WTC11 (cell line): ENCODE data around the gene FLT3. TPM values are rescaled to one million over a fixed set of nuclear protein-coding genes. Genes with fewer than 3 reads are reported as not detected.

Experiments used
- ATAC-seq: fragments of 200-7000 bp; cut with Tn5 transposase; 2 replicates; pipeline ENCODE4 v1.10.0; 2021; ENCODE audit warnings: mild to moderate bottlenecking, moderate library complexity
- CTCF ChIA-PET: fragments of 300-600 bp; sonication (Branson Sonifier 250); formaldehyde crosslinking; loops from one replicate; lab custom pipeline; 2021; ENCODE audit warnings: antibody characterized with exemption; lab: Charles Lee
- POLR2A ChIA-PET: fragments of 350-600 bp; sonication (Branson Sonifier 250); formaldehyde crosslinking; loops from one replicate; lab custom pipeline; 2021; ENCODE audit warnings: antibody characterized with exemption; lab: Charles Lee
- DNase-seq: peaks from one replicate; pipeline ENCODE4 v3.0.0; 2021; ENCODE audit warnings: low spot score
- H3K27ac Mint-ChIP-seq: 2 replicates; pipeline ENCODE4 v1.8.0; 2021; ENCODE audit warnings: mixed read lengths
- H3K27me3 Mint-ChIP-seq: 2 replicates; pipeline ENCODE4 v1.8.0; 2021; ENCODE audit warnings: low read depth, mild to moderate bottlenecking, moderate library complexity, mixed read lengths
- H3K36me3 Mint-ChIP-seq: 2 replicates; pipeline ENCODE4 v1.8.0; 2021; ENCODE audit warnings: mixed read lengths
- H3K4me1 Mint-ChIP-seq: 2 replicates; pipeline ENCODE4 v1.8.0; 2022; ENCODE audit warnings: mixed read lengths
- H3K4me3 Mint-ChIP-seq: 2 replicates; pipeline ENCODE4 v1.8.0; 2021; ENCODE audit warnings: mild to moderate bottlenecking, moderate library complexity, mixed read lengths
- H3K9me3 Mint-ChIP-seq: 2 replicates; pipeline ENCODE4 v1.8.0; 2021; ENCODE audit warnings: mixed read lengths
- EMX1 ChIP-seq: fragments of 250-450 bp; sonication (Bioruptor Pico); IDR thresholded peaks from 2 replicates; pipeline ENCODE4 v1.8.0; 2021; ENCODE audit warnings: mild to moderate bottlenecking
- FOXK1 ChIP-seq: sonication (generic); formaldehyde crosslinking; IDR thresholded peaks from 2 replicates; pipeline ENCODE4 v1.8.0; 2022; ENCODE audit warnings: mild to moderate bottlenecking, moderate library complexity, missing genetic modification reagents
- FOXP1 ChIP-seq: sonication (generic); formaldehyde crosslinking; IDR thresholded peaks from 2 replicates; pipeline ENCODE4 v1.8.0; 2022; ENCODE audit warnings: missing genetic modification reagents, mild to moderate bottlenecking, moderate library complexity, borderline replicate concordance
- JUN ChIP-seq: sonication (generic); formaldehyde crosslinking; IDR thresholded peaks from 2 replicates; pipeline ENCODE4 v1.8.0; 2023; ENCODE audit warnings: mild to moderate bottlenecking, missing genetic modification reagents
- MXD4 ChIP-seq: fragments of 250-450 bp; sonication (Bioruptor Pico); IDR thresholded peaks from 2 replicates; pipeline ENCODE4 v1.8.0; 2021; ENCODE audit warnings: mild to moderate bottlenecking, moderate library complexity, borderline replicate concordance
- NFATC4 ChIP-seq: fragments of 250-450 bp; sonication (Bioruptor Pico); IDR thresholded peaks from 2 replicates; pipeline ENCODE4 v1.9.0; 2021; ENCODE audit warnings: mild to moderate bottlenecking
- NR3C1 ChIP-seq: sonication (generic); formaldehyde crosslinking; conservative IDR thresholded peaks from 2 replicates; pipeline ENCODE4 v1.8.1; 2023; ENCODE audit warnings: low read depth, mild to moderate bottlenecking, missing genetic modification reagents
- OVOL2 ChIP-seq: fragments of 250-450 bp; sonication (Bioruptor Pico); IDR thresholded peaks from 2 replicates; pipeline ENCODE4 v1.9.0; 2021; ENCODE audit warnings: mild to moderate bottlenecking, borderline replicate concordance
- PRRX2 ChIP-seq: fragments of 250-450 bp; sonication (Bioruptor Pico); IDR thresholded peaks from 2 replicates; pipeline ENCODE4 v1.8.0; 2021; ENCODE audit warnings: mild to moderate bottlenecking
- ZNF121 ChIP-seq: sonication (generic); formaldehyde crosslinking; IDR thresholded peaks from 2 replicates; pipeline ENCODE4 v1.8.0; 2023; ENCODE audit warnings: missing genetic modification reagents
- ZNF423 ChIP-seq: fragments of 250-450 bp; sonication (Bioruptor Pico); IDR thresholded peaks from 2 replicates; pipeline ENCODE4 v2.1.2; 2022; ENCODE audit warnings: mild to moderate bottlenecking, moderate library complexity
- ZNF671 ChIP-seq: fragments of 250-450 bp; sonication (Bioruptor Pico); IDR thresholded peaks from 2 replicates; pipeline ENCODE4 v1.8.0; 2021; ENCODE audit warnings: mild to moderate bottlenecking
- total RNA-seq: library from RNA; stranded (reverse); gene quantifications from 3 replicates; pipeline ENCODE4 v1.2.3, GENCODE V29; 2021
- TF ChIP-seq, protein P1 (sequence below): sonication (generic); formaldehyde crosslinking; IDR thresholded peaks from 2 replicates; pipeline ENCODE4 v1.8.1; 2023; ENCODE audit warnings: mild to moderate bottlenecking, missing genetic modification reagents, borderline replicate concordance
- TF ChIP-seq, protein P2 (sequence below): sonication (generic); formaldehyde crosslinking; IDR thresholded peaks from 2 replicates; pipeline ENCODE4 v1.8.1; 2022; ENCODE audit warnings: mild to moderate bottlenecking, moderate library complexity, missing genetic modification reagents
- TF ChIP-seq, protein P3 (sequence below): sonication (generic); formaldehyde crosslinking; IDR thresholded peaks from 2 replicates; pipeline ENCODE4 v1.8.0; 2023; ENCODE audit warnings: missing genetic modification reagents, mild to moderate bottlenecking, borderline replicate concordance
- TF ChIP-seq, protein P4 (sequence below): fragments of 250-450 bp; sonication (Bioruptor Pico); IDR thresholded peaks from 2 replicates; pipeline ENCODE4 v1.9.0; 2021; ENCODE audit warnings: mild to moderate bottlenecking
- TF ChIP-seq, protein P5 (sequence below): sonication (generic); formaldehyde crosslinking; IDR thresholded peaks from 2 replicates; pipeline ENCODE4 v1.8.1; 2023; ENCODE audit warnings: mild to moderate bottlenecking, missing genetic modification reagents, moderate library complexity

FLT3 gene
- total RNA-seq, 1 experiment from 2014 or later, result 0.15 TPM

- ChIA-PET CTCF (no interaction called here), POLR2A (no interaction called here)
- Mint-ChIP-seq H3K27me3 (no peaks in the 10 kb centered on the region; the same call in 1 of the 2 replicates), H3K27ac (peak overlapping the region; percentile 88), H3K36me3 (no peaks in the 10 kb centered on the region), H3K4me3 (peak overlapping the region; percentile 83), H3K9me3 (no peaks in the 10 kb centered on the region), H3K4me1 (peaks cover 46% of the 10 kb centered on the region)
- TF ChIP-seq OVOL2 (CRISPR knock-in tag) (no peak), ZNF671 (CRISPR knock-in tag) (no peak), ZNF423 (CRISPR knock-in tag) (peak; percentile 39; the same call in 1 of the 2 replicates), NR3C1 (CRISPR knock-in tag) (no peak), NFATC4 (CRISPR knock-in tag) (no peak), ZNF121 (CRISPR knock-in tag) (peak; percentile 56; the same call in 1 of the 2 replicates), MXD4 (CRISPR knock-in tag) (no peak), EMX1 (CRISPR knock-in tag) (no peak), PRRX2 (no peak)
- TF ChIP-seq, protein P1, sequence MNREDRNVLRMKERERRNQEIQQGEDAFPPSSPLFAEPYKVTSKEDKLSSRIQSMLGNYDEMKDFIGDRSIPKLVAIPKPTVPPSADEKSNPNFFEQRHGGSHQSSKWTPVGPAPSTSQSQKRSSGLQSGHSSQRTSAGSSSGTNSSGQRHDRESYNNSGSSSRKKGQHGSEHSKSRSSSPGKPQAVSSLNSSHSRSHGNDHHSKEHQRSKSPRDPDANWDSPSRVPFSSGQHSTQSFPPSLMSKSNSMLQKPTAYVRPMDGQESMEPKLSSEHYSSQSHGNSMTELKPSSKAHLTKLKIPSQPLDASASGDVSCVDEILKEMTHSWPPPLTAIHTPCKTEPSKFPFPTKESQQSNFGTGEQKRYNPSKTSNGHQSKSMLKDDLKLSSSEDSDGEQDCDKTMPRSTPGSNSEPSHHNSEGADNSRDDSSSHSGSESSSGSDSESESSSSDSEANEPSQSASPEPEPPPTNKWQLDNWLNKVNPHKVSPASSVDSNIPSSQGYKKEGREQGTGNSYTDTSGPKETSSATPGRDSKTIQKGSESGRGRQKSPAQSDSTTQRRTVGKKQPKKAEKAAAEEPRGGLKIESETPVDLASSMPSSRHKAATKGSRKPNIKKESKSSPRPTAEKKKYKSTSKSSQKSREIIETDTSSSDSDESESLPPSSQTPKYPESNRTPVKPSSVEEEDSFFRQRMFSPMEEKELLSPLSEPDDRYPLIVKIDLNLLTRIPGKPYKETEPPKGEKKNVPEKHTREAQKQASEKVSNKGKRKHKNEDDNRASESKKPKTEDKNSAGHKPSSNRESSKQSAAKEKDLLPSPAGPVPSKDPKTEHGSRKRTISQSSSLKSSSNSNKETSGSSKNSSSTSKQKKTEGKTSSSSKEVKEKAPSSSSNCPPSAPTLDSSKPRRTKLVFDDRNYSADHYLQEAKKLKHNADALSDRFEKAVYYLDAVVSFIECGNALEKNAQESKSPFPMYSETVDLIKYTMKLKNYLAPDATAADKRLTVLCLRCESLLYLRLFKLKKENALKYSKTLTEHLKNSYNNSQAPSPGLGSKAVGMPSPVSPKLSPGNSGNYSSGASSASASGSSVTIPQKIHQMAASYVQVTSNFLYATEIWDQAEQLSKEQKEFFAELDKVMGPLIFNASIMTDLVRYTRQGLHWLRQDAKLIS (CRISPR knock-in tag), result no peak
- TF ChIP-seq, protein P2, sequence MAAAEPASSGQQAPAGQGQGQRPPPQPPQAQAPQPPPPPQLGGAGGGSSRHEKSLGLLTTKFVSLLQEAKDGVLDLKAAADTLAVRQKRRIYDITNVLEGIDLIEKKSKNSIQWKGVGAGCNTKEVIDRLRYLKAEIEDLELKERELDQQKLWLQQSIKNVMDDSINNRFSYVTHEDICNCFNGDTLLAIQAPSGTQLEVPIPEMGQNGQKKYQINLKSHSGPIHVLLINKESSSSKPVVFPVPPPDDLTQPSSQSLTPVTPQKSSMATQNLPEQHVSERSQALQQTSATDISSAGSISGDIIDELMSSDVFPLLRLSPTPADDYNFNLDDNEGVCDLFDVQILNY (CRISPR knock-in tag), result no peak
- TF ChIP-seq, protein P3, sequence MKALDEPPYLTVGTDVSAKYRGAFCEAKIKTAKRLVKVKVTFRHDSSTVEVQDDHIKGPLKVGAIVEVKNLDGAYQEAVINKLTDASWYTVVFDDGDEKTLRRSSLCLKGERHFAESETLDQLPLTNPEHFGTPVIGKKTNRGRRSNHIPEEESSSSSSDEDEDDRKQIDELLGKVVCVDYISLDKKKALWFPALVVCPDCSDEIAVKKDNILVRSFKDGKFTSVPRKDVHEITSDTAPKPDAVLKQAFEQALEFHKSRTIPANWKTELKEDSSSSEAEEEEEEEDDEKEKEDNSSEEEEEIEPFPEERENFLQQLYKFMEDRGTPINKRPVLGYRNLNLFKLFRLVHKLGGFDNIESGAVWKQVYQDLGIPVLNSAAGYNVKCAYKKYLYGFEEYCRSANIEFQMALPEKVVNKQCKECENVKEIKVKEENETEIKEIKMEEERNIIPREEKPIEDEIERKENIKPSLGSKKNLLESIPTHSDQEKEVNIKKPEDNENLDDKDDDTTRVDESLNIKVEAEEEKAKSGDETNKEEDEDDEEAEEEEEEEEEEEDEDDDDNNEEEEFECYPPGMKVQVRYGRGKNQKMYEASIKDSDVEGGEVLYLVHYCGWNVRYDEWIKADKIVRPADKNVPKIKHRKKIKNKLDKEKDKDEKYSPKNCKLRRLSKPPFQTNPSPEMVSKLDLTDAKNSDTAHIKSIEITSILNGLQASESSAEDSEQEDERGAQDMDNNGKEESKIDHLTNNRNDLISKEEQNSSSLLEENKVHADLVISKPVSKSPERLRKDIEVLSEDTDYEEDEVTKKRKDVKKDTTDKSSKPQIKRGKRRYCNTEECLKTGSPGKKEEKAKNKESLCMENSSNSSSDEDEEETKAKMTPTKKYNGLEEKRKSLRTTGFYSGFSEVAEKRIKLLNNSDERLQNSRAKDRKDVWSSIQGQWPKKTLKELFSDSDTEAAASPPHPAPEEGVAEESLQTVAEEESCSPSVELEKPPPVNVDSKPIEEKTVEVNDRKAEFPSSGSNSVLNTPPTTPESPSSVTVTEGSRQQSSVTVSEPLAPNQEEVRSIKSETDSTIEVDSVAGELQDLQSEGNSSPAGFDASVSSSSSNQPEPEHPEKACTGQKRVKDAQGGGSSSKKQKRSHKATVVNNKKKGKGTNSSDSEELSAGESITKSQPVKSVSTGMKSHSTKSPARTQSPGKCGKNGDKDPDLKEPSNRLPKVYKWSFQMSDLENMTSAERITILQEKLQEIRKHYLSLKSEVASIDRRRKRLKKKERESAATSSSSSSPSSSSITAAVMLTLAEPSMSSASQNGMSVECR (CRISPR knock-in tag), result no peak
- ATAC-seq (no peak), DNase-seq (peak; percentile 34)
Observed at GRCh38 chr13:28140433-28141125, 40.2 kb upstream of the FLT3 start.

DNA sequence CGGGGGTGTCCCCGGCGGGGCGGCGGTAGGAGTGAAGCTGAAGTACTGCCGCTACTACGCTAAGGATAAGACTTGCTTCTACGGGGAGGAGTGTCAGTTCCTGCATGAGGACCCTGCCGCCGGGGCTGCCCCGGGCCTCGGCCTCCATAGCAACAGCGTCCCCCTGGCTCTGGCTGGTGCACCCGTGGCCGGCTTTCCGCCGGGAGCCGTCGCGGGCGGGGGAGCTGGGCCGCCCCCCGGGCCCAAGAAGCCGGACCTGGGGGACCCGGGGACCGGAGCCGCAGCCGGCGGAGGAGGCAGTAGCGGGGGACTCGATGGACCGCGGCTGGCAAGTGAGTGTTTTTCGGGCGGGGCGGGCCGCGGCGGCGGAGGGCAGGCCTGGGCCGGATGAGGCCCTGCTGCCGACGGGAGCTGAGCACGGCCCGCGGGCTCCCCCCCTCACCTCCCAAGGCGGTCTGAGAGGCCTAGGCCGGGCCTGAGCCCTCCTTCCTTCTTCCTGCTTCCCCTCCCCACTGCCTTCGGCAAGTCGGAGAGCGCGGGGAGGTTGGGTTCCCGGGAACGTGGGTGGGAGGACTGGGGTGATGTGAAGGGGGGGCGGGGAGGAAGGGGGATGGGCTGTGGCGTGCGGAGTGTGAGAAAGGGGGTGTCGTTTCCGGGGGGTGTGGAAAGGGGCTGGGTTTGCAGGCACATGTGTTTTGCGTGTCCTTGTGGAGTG is 38.5 kb upstream of the FLT3 start:
- H3K27me3 Mint-ChIP-seq, result no peaks in the 10 kb centered on the region; the same call in 1 of the 2 replicates
- ATAC-seq (peak; percentile 71), DNase-seq (peak; percentile 81)
- POLR2A ChIA-PET, result no interaction called here
- peak overlapping the region; percentile 83 for H3K4me3 Mint-ChIP-seq
- no peaks in the 10 kb centered on the region for H3K9me3 Mint-ChIP-seq
- CTCF ChIA-PET, result interaction anchor here (0.8 to 1.2 kb wide), 3 partner anchors 9 to 60 kb away, joined by 3 to 4 read pairs (median 3); no protein-coding TSS in a partner anchor
- H3K27ac Mint-ChIP-seq, result peak overlapping the region; percentile 88
- no peaks in the 10 kb centered on the region for H3K36me3 Mint-ChIP-seq
- H3K4me1 Mint-ChIP-seq, result peaks cover 43% of the 10 kb centered on the region
- TF ChIP-seq FOXK1 (peak; percentile 33; the same call in 1 of the 2 replicates), FOXP1 (CRISPR knock-in tag) (peak; percentile 43; the same call in 1 of the 2 replicates), ZNF121 (CRISPR knock-in tag) (no peak), MXD4 (CRISPR knock-in tag) (no peak), NR3C1 (CRISPR knock-in tag) (no peak), JUN (CRISPR knock-in tag) (peak; percentile 61; the same call in 1 of the 2 replicates)
- TF ChIP-seq, protein P4, sequence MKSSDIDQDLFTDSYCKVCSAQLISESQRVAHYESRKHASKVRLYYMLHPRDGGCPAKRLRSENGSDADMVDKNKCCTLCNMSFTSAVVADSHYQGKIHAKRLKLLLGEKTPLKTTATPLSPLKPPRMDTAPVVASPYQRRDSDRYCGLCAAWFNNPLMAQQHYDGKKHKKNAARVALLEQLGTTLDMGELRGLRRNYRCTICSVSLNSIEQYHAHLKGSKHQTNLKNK, result no peak
- TF ChIP-seq, protein P5, sequence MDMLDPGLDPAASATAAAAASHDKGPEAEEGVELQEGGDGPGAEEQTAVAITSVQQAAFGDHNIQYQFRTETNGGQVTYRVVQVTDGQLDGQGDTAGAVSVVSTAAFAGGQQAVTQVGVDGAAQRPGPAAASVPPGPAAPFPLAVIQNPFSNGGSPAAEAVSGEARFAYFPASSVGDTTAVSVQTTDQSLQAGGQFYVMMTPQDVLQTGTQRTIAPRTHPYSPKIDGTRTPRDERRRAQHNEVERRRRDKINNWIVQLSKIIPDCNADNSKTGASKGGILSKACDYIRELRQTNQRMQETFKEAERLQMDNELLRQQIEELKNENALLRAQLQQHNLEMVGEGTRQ (CRISPR knock-in tag), result no peak
- TF ChIP-seq, protein P3 (CRISPR knock-in tag), result no peak
